ENCODE measurements around the gene CLCA2. TPM values are rescaled to one million over a fixed set of nuclear protein-coding genes. Genes with fewer than 3 reads are reported as not detected.

The CLCA2 gene
- polyA plus RNA-seq, 4 donors: 0.03 to 0.32 (median 0.07) TPM; not detected in 1

DNA sequence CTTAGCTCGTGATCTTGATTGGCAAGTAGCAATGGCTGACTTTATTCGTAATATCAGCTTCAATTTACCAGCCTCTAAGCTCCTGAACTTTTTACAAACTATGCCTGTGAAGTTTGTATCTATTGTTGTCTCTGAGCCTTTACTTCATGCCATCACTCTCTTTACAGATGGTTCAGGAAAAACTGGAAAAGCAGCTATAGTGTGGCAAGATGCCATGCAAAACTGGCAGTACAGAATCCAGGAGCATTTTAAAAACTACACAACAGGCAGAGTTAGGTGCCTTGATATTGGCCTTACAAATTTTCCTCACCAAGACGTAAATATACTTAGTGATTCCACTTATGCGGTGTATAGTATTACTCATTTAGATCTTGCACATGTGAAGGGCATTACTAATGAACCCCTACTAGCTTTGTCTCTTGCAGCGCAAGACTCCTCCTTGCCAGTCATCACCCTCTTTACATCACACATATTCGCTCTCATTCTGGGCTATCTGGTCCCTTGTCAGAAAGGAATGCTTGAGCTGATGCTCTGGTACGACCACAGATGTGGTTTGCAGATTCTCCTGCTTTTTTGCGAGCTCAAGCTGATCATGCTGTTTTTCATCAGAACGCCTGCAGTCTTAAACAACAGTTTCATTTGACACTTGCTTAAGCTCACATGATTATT, 81.1 kb downstream of the CLCA2 start:
- DNase-seq (ENCODE audit: low read depth in 4 of 4, low spot score in 3 of 4): no peak

DNA sequence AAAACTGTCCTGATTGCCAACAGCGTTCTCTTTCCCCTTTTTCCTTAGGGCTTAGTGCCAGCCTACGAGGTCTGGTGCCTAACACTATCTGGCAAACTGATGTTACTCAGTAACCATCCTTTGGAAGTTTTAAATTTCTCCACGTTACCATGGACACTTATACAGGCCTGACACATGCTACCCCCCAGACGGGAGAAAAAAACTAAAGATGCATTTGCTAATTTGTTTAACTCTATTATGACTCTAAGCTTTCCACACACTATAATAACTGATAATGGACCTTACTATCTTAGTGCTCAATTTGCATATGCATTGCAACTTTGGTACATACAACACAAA, 81.6 kb downstream of the CLCA2 start:
- DNase-seq (ENCODE audit: low read depth in 4 of 4, low spot score in 3 of 4): no peak

Other genes starting within 250 kb of the CLCA2 start
- 10 to 100 TPM; 46.2 to 63.1 (median 53.6) TPM for gene ODF2L, start 27.8 kb upstream of the CLCA2 start, polyA plus RNA-seq (ENCODE audit: insufficient read length in 4 of 4)
- not detected for gene CLCA1, start 44.8 kb downstream of the CLCA2 start, polyA plus RNA-seq (ENCODE audit: insufficient read length in 4 of 4)
- gene CLCA4, start 122.9 kb downstream of the CLCA2 start, polyA plus RNA-seq (ENCODE audit: insufficient read length in 4 of 4): not detected